Occipital lobe (tissue), 2 donors: ENCODE data around the gene GLCCI1. TPM values are rescaled to one million over a fixed set of nuclear protein-coding genes. Genes with fewer than 3 reads are reported as not detected.
"Not testable (repeated sequence)": the region's sequence is repeated elsewhere in the genome, so short reads cannot be mapped to it uniquely, and the experiment has no call there.

Experiments
- DNase-seq: peaks from one replicate; lab custom pipeline; 2025; lab: John Stamatoyannopoulos, UW
- total RNA-seq: library from RNA; depleted of rRNA; stranded (reverse); fragments of >200 nt; gene quantifications from one replicate; pipeline ENCODE4 v1.2.3, GENCODE V29; 2014

GLCCI1 gene
- total RNA-seq, 1 donor from 2014 or later = 32.6 TPM

DNA sequence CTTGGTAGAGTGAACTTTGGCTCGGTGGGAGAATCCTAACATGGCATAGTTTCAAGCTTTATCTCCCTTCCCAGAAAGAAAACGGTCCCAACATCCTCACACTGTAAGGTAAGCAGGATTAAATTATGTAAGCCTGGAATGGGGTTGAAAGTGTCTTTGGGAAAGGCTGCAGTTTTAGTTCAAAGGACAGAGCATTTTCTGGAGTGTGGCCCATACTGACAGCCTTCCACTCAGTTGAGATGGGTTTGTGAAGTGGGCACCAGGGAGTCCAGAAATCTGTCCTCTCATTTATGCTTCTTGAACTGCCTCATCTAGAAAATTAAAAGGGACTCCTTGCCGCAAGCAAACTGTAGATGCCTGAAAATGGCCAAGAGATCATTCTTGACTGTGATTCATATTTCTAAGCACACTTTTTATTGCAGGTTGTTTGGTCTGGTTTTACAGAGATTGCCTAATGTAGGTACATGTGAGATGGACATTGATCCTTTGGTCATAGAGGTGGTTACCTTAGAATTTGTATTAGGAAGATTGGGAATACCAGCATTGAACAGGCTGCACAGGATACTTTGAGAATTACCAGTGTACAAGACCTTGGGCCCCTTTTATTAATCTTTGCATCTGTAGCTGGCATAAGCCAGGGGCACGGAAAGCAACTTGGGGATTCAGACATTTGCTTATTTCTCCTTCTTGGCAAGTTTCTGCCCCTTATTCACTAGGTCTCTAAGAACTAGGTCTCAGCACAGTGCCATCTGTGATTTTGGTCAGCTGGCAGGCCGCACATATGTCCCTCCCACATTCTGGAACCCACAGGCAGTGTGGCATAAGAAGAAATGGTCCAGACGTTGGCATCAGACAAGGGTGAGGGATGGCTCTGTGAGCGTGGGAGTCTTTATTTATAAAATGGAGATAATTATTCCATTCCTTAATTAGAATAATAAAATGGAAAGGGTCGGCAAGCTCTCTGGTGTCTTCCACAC lies 125.9 kb downstream of the GLCCI1 start:
- no peak for DNase-seq

DNA sequence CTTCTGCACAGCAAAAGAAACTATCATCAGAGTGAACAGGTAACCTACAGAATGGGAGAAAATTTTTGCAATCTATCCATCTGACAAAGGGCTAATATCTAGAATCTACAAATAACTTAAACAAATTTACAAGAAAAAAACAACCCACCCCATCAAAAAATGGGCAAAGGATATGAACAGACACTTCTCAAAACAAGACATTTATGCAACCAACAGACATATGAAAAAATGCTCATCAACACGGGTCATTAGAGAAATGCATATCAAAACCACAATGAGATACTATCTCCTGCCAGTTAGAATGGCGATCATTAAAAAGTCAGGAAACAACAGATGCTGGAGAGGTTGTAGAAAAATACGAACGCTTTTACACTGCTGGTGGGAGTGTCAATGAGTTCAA lies 132.7 kb downstream of the GLCCI1 start:
- not testable (repeated sequence) for DNase-seq

DNA sequence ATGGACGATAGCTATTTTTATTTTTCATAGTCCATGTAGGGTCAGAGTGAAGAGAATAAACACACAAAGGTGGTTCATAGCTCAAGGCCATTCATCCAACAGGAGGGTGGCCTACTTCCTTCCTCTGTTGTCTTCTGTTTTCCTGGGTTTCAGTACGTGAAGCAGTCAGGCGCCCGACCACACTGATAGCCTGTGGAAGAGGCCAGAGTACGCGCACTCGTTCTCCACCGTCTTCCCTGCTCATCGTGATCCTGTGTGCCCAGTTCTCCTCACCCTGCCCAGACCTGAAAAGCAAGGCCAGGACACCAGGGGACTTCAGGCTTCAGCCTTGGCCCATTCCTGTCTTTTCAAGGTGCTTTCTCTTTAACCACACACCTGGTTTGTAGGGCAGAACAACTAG lies 134.7 kb downstream of the GLCCI1 start:
- DNase-seq = no peak

DNA sequence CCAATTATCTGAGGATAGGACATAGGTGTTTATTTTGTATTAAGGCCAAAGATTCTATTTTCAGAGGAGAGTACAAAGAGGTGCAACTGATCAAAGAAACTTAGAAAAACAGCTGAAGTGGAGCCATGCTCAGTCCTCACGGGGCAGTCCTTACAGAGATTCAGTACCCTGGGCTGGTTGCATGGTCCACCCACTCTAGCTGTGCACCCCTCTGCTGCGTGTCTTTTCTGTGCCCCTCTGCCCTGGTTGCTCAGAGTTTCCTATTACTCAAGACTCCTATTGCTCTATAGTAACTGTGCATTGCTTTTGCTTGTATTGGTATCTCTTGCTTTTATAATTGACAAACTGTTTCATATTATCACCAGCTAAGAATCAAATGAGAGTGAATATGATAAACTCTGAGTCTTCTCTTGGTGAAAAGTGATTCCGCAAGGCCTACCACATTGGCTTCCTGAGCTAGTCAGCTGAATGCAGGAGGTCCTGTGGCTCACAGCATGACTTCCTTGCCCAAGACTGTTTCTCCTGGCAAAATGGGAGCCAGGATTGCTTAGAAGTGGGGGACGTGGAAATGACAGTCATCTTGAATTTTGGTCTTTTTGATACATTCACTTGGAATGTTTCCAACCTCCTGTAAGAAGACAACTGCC lies 137.0 kb downstream of the GLCCI1 start:
- DNase-seq = no peak

DNA sequence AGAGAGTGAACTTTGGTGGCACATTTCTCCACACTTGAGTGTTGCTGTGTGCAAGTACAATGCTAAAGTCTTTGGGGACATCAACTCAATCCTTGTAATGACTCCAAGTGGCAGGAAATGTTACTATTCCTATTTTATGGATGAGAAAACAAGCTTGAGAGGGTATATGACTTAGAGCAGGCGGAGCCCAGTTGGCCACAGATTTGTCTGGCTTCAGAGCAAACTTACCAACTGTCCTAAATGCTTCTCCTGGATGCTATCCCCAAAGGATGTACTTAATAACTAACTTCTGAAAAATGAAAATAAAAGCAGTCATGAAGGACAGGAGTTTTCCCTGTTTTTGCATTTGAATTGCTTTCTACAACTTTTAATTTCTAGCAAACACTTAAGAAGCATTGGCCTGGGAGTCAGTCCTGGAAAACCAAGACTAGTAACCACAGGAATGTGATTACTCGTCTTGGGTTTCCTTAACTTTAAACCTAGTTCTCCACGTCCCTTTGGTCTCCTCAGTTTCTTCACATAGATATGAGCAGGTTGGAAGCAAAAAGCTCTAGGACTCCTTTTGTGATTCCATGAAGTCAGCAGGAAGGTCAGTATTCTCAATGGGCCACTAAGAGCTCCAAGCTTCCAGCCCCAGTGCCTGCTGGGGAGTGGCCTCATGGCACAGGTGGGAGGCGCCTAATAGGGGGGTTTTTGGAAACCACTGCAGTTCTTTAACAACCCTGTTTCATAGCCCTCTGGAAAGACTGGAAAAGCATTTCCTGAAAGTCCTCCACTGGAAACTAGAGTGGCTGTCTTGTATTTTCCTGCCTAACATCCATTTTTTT lies 140.8 kb downstream of the GLCCI1 start:
- DNase-seq = no peak

DNA sequence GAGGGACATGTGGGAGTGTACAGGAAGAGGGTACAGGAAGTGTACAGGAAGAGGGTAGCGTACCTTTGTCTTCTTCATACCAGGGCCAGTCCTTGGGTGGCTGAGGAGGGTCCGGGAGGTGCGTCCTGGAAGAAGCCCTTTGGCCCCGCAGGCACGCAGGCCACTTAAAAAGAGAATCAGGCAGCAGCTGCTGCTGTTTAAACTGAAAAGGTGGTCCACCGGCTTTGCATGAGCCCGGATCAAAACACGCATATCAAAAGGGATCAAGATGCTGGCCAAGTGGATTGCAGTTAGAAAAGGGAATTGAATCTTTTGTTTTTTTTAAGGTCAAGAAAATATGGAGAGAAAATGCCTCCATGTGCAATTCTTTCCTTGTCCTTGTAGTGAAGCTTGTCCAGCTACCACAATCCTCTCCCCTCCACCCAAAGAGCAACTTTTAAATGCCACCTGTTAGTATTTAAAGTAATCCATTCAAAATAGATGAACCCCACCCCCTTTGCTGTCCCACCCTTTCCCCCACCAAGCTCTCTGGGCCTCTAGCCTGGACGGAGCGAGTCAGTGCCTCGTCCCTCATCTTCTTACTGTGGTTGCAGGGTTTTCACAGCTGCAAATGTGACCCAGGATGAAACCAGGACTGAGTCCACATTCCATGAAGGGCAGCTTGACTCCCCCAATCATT lies 142.8 kb downstream of the GLCCI1 start:
- no peak for DNase-seq

DNA sequence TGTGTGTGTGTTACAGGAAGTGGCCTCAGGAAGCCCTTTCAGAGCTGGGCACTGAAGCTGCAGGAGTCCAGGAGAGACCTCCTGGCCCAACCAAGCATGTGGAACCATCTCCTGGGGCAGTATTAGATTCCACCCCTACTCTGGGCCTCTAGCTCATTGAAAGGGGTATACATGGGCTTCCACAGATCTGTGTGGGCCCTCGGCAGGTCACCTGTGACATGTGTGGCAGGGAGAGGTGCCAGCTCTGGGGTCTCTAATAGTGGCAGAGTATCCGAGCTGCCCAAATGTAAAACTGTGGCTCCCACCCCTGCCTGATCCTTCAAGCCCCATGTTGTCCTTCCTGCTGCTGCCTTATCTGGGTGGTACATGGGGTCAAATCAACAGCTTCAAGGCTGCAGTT lies 144.1 kb downstream of the GLCCI1 start:
- DNase-seq = no peak

DNA sequence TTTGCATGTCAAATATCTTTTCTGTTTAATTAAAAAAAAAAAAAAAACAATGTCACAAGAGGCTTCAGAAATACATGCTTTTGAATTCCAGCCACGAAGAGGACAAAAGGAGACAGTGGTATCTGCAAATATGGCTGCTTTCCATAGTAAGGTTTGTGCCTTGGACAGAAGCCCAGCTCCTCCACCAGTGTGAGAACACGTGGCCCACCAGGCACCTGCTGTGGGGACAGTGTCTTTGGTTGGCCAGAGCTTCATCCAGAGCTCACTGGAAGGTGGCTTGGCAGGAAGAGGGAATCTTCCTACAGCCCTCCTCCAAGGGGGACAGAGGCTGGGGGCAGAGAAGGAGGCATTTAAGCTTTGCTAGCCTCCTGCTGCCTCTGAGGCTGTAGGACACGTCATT lies 144.6 kb downstream of the GLCCI1 start:
- no peak for DNase-seq

DNA sequence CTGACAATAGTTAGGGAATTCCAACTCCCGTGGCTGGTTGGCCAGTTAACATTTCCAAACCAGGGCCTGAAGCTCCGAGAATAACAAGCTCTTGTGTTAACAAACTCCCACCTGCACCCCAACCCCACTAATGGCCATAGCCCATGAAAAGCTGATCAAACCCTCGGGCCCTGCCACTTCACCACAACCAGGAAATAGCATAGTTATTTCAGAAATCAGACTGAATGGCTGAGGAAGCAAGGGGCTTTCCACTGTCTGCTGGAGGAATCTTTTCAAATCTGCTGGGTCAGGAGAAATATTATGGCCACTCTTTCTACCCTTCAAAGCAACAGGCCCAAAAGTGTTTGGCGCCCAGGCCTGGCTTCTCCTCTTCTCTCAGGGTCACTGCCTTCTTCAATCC lies 145.6 kb downstream of the GLCCI1 start:
- no peak for DNase-seq

DNA sequence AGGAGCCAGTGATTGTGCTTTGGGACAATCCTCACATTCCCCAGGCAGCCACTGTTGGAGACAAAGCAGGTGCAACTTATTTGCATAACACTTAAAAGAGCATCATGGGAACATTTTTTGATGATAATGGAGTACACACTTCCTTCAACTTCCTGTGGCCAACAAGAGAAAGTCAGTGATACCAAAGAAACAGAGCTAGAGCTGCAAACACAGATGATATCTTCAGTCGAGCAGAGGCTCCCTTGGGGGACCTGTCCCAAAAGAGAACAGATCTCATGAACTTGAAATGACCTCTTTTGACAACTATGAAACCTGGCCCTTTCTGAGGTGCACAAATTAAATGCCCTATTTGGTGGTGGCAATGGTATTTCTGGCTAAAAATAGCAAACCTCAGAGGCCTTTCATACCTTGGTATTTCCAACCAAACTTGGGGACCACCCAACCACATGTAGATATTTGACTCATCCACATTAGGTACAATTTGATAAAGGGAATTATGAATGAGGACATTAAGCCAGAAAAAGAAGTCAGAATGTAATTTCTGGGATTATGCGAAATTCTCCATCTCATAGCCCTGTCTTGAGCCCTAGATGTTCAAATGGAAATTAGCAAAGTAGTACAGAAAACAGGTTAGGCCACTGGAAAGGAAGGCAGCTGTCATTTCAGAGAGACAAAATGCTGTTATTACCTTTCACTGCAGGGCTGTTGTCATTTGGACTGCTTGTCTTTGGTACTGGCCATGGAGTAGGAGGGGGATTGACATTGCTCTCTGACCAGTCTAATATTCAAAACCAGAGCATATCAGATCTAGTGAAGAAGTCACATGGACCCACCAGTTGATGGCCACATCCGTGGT lies 147.2 kb downstream of the GLCCI1 start:
- DNase-seq = no peak

DNA sequence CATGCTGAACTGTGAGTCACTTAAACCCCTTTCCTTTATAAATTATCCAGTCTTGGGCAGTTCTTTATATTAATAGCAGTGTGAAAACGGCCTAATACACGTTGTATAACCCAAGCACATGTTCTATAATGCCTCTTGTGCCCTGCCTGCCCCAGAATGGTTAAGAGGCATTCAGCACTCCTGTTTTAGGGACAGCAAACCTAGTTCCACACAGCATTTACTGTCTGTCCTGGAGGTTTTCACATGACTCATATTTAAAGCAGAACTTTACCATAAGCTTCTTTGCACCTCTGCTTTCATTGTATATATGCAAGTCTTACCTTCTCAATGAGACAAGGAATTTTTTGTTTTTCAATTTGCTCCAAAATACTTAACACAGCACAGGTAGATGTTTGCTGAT lies 148.6 kb downstream of the GLCCI1 start:
- no peak for DNase-seq

DNA sequence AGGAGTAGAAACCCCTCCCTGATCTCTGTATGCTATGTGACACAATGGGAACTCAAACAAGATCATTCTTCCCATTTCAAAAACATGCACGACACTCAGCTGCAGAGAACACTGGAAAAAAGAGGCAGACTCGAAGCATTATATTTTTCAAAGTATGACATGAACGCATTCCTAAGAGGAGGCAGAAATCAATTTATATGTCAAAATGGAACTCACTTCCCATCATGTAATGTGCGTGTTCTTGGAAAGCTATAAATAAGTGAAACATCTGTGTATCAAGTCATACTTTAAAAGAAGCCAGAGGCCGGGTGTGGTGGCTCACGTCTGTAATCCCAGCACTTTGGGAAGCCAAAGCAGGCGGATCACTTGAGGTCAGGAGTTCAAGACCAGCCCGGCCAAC lies 150.7 kb downstream of the GLCCI1 start:
- no peak for DNase-seq

DNA sequence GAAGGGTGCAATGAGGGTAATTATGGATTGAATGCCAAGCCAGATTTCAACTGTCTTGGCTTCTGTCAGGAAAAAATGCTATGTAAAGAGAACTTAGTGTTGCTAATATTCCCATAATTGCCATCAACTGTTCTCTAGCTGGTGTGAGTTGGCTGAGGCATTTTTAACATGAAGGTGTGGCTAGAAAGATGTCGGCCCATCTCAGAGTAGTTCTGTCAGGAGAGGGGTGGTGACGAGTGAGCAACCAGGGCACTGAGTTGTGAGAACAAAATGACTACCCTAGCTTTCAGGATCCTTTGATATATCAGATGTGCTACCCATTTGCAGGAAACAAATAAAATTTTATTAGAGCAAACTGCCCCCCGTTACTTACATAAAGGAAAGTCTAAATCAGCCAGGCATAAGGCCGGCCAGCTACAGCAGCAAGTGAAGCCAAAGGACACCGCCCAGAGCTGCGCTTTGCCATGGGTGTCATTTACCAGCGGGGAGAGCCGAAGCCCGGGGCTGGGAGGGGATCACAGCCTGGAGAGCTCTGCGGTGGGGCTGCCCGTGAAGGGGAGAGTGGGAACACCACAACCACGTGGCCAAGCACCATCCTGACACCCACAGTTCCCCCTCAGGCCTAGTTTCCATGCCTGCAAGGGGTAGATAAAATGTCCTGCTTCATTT lies 151.9 kb downstream of the GLCCI1 start:
- no peak for DNase-seq

DNA sequence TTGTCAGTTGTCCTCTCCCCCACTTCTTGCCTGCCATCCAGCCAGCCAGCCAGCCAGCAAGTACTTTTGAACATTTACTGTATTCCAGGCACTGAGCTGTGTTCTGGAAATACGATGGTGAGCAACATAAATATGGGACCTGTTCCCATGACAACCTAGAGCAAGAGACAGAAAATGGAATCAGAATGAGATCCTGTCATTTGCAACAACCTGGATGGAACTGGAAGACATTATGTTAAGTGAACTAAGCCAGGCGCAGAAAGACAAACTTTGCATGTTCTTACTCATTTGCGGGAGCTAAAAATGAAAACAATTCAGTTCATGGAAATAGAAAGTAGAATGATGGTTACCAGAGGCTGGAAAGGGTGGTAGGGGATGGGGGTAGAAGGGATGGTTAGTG lies 152.6 kb downstream of the GLCCI1 start:
- DNase-seq = no peak

DNA sequence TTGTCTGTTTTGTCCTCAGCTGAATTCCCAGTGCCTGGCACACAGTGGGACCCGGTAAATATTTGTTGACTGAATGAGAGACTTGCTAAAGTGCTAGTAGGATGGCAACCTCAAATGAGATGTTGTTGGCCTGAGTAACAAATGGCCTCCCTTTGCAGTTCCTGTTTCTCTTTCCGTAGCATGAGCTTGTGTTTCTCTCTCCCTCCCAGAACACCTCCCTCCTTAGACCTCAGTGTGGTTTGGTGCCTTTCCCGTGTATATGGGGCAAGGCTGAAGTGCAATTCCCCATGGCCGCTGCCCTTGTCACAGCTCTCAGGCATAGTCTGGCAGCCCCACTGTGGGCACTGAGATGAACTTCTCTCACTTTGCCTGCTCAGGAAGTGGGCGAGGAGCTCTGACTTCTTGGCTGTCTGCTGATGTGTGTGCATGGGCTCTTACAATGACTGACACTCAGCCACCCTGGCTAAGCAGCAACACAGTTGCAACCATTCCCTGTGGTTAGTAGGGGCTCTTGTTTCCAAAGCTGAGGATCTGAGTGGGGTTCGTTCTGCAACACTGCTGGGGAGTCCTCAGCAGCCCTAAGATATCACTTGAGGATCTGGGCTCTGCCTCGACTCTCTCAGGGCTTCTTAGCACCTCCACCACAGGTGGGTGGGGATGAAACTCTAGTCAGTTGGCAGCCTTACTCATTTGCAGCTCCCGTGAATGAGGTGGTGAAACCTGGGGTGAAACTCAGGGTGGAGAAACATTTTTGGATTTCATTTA lies 157.3 kb downstream of the GLCCI1 start:
- no peak for DNase-seq

DNA sequence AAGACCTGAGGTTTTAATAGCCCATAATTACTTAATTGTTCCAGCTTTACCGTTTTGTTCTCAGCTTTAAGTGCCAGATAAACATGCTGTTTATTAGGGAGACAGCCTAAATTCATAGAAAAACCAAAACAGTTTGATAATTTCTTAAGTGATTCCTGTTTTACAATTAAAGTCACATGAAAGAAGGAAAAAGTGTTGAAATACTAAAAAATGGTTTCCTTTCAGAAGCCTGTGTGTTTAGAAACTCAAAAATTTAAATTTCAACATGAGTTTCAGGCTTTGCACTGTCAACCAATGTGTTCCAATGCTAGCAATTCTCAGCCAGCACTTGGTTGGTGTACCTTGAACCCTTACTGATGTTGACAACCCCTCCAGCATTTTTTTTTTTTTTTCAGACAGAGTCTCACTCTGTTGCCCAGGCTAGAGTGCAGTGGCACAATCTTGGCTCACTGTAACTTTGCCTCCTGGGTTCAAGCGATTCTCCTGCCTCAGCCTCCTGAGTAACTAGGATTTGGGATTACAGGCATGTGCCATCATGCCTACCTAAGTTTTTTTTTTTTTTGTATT lies 158.1 kb downstream of the GLCCI1 start:
- no peak for DNase-seq

DNA sequence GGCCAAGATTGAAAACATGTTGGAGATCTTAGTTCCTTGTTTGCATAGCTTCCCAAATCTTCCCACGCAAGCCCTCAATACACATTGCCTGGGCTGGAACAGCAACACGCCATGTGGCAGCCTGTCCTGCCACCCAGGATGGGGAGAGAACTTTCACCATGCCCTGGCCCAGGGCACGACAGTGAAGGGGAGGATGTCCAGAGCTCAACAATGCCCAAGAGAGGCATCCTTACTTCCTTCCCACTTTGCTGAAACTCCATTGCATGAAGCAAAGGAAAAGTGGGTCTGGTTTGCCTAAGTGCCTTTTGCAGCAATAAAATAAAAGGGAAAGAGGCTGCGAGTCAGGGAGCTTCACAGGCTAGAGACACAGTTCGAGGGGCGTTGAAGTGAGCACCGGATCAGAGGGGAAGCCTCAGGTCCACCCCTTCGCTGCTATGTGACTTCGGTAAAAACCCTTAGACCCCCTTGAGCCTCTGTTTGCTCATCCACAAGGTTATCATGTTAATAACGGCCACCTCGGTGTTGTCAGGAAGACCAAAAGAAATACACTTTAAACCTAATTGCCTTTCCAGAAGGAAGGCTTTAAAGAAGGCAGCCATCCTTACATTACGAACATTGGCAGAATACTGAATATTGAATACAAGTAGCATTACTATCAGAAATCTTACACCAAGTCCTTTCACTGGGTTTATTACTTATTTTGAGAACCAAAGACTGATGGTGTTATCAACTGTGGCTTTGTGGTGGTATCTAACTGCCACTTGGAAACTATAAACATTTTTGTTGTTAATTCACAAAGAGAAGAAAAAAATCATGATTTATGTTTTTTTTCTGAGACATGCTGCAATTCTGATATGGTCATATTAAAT lies 160.1 kb downstream of the GLCCI1 start:
- DNase-seq = no peak

DNA sequence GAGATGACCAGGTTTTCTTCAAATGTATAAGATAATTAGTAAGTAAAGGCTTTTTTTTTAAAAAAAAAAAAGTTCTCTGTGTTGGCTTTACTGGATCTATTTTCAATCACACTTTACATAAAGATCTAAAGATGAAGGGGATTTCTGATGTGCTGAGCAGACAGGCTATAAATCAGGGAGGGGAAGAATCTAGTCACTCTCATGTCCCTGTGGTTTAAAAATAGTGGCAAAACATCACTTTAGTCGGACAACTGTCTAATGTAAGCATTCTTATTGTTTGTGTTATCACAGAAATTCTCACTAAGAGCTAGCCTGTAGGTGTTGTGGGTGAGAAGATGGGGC lies 160.7 kb downstream of the GLCCI1 start:
- no peak for DNase-seq
